H9 (cell line): ENCODE measurements around the gene CFAP46. TPM values are rescaled to one million over a fixed set of nuclear protein-coding genes. Genes with fewer than 3 reads are reported as not detected.
A peak's percentile ranks its signal among the peaks of the same experiment; 100 is the strongest.

Experiments
- DNase-seq: peaks from one replicate; pipeline ENCODE4 v3.0.0-alpha.2; 2017
- H2AFZ ChIP-seq: one replicate; pipeline ENCODE4 v1.6.1; 2013; ENCODE audit warnings: mild to moderate bottlenecking, low read length, control low read depth, moderate library complexity
- H2AK5ac ChIP-seq: 2 replicates; pipeline ENCODE4 v1.6.1; 2013; ENCODE audit warnings: low read length, control low read depth, mixed read lengths; ENCODE audit not compliant: insufficient read length
- H2BK120ac ChIP-seq: one replicate; pipeline ENCODE4 v1.6.1; 2013; ENCODE audit warnings: low read depth, mild to moderate bottlenecking, low read length, control low read depth, inconsistent platforms; ENCODE audit not compliant: poor library complexity, severe bottlenecking
- H2BK12ac ChIP-seq: 2 replicates; pipeline ENCODE4 v1.6.1; 2013; ENCODE audit warnings: low read length, control low read depth, mixed read lengths, low read depth; ENCODE audit not compliant: insufficient read length
- H2BK15ac ChIP-seq: 2 replicates; pipeline ENCODE4 v1.6.1; 2013; ENCODE audit warnings: low read depth, low read length, control low read depth
- H2BK20ac ChIP-seq: one replicate; pipeline ENCODE4 v1.6.1; 2013; ENCODE audit warnings: low read depth, mild to moderate bottlenecking, low read length, control low read depth, inconsistent platforms; ENCODE audit not compliant: poor library complexity, severe bottlenecking
- H2BK5ac ChIP-seq: 2 replicates; pipeline ENCODE4 v1.6.1; 2013; ENCODE audit warnings: low read length, control low read depth, mixed read lengths; ENCODE audit not compliant: insufficient read length
- H3K14ac ChIP-seq: 2 replicates; pipeline ENCODE4 v1.6.1; 2013; ENCODE audit warnings: low read length, control low read depth; ENCODE audit not compliant: insufficient read depth
- H3K18ac ChIP-seq: 2 replicates; pipeline ENCODE4 v1.6.1; 2013; ENCODE audit warnings: low read depth, mild to moderate bottlenecking, mixed read lengths, low read length, control low read depth; ENCODE audit not compliant: insufficient read length
- H3K23ac ChIP-seq: 2 replicates; pipeline ENCODE4 v1.6.1; 2013; ENCODE audit warnings: low read length, control low read depth, mixed read lengths, low read depth; ENCODE audit not compliant: insufficient read length
- H3K23me2 ChIP-seq: 2 replicates; pipeline ENCODE4 v1.6.1; 2013; ENCODE audit warnings: low read depth, mild to moderate bottlenecking, mixed read lengths, low read length, control low read depth; ENCODE audit not compliant: insufficient read length, poor library complexity, severe bottlenecking
- H3K27ac ChIP-seq: 2 replicates; pipeline ENCODE4 v1.5.1; 2013; ENCODE audit warnings: low read length, control low read depth, mixed read lengths, low read depth; ENCODE audit not compliant: insufficient read length
- H3K27me3 ChIP-seq: 2 replicates; pipeline ENCODE4 v1.6.1; 2013; ENCODE audit warnings: low read length, control low read depth, inconsistent platforms; ENCODE audit not compliant: insufficient read depth
- H3K4ac ChIP-seq: 2 replicates; pipeline ENCODE4 v1.6.1; 2013; ENCODE audit warnings: low read depth, mild to moderate bottlenecking, control low read depth, inconsistent platforms, low read length, moderate library complexity
- H3K4me1 ChIP-seq: 2 replicates; pipeline ENCODE4 v1.6.1; 2013; ENCODE audit warnings: low read length, control low read depth, inconsistent platforms; ENCODE audit not compliant: insufficient read depth
- H3K4me2 ChIP-seq: 2 replicates; pipeline ENCODE4 v1.6.1; 2013; ENCODE audit warnings: low read length, control low read depth, mixed read lengths; ENCODE audit not compliant: insufficient read length, insufficient read depth
- H3K56ac ChIP-seq: 2 replicates; pipeline ENCODE4 v1.6.1; 2013; ENCODE audit warnings: low read depth, mild to moderate bottlenecking, mixed read lengths, low read length, control low read depth; ENCODE audit not compliant: insufficient read length
- H3K79me1 ChIP-seq: 2 replicates; pipeline ENCODE4 v1.6.1; 2013; ENCODE audit warnings: low read depth, mild to moderate bottlenecking, moderate library complexity, low read length, control low read depth, inconsistent platforms; ENCODE audit not compliant: insufficient read depth, poor library complexity, severe bottlenecking
- H3K79me2 ChIP-seq: 2 replicates; pipeline ENCODE4 v1.6.1; 2013; ENCODE audit warnings: low read length, control low read depth, inconsistent platforms; ENCODE audit not compliant: insufficient read depth
- H3K9ac ChIP-seq: 2 replicates; pipeline ENCODE4 v1.6.1; 2013; ENCODE audit warnings: low read length, control low read depth, mixed read lengths; ENCODE audit not compliant: insufficient read length; ENCODE audit errors: extremely low read depth
- H3K9me3 ChIP-seq: one replicate; pipeline ENCODE4 v1.6.1; 2013; ENCODE audit warnings: low read depth, low read length, inconsistent platforms; ENCODE audit not compliant: control insufficient read depth
- H3T11ph ChIP-seq: one replicate; pipeline ENCODE4 v1.6.1; 2013; ENCODE audit warnings: mild to moderate bottlenecking, low read length, control low read depth, inconsistent platforms
- H4K20me1 ChIP-seq: one replicate; pipeline ENCODE4 v1.6.1; 2013; ENCODE audit not compliant: control insufficient read depth, insufficient read length, insufficient read depth
- H4K5ac ChIP-seq: 2 replicates; pipeline ENCODE4 v1.6.1; 2013; ENCODE audit warnings: low read depth, mild to moderate bottlenecking, mixed read lengths, low read length, control low read depth; ENCODE audit not compliant: insufficient read length
- H4K8ac ChIP-seq: replicated peaks from 2 replicates; pipeline ENCODE4 v1.6.1; 2013; ENCODE audit warnings: low read length, control low read depth, mixed read lengths, low read depth; ENCODE audit not compliant: insufficient read length
- H4K91ac ChIP-seq: 2 replicates; pipeline ENCODE4 v1.6.1; 2013; ENCODE audit warnings: low read depth, mild to moderate bottlenecking, moderate library complexity, mixed read lengths, low read length, control low read depth; ENCODE audit not compliant: insufficient read length
- H3K27ac Mint-ChIP-seq, 3 experiments: 2 replicates in 2 of 3; 3 replicates in 1 of 3; pipeline ENCODE4 v1.8.0; 2020 to 2021; ENCODE audit warnings: mixed read lengths in 3 of 3, mild to moderate bottlenecking in 1 of 3, moderate library complexity in 1 of 3
- H3K27me3 Mint-ChIP-seq: 2 replicates; pipeline ENCODE4 v1.8.0; 2021; ENCODE audit warnings: low read depth, mild to moderate bottlenecking, moderate library complexity, mixed read lengths
- H3K36me3 Mint-ChIP-seq, 3 experiments: 2 replicates in 2 of 3; 3 replicates in 1 of 3; pipeline ENCODE4 v1.8.0; 2020 to 2021; ENCODE audit warnings: low read depth in 3 of 3, mixed read lengths in 3 of 3; ENCODE audit not compliant: insufficient read depth in 1 of 3
- H3K4me1 Mint-ChIP-seq, 2 experiments: 2 replicates each; pipeline ENCODE4 v1.8.0; 2020; ENCODE audit warnings: mixed read lengths in 2 of 2
- H3K4me3 Mint-ChIP-seq, 2 experiments: 2 replicates in 1 of 2; 3 replicates in 1 of 2; pipeline ENCODE4 v1.8.0; 2020 to 2021; ENCODE audit warnings: mild to moderate bottlenecking in 2 of 2, mixed read lengths in 2 of 2, moderate library complexity in 1 of 2
- H3K9me3 Mint-ChIP-seq, 2 experiments: 2 replicates in 1 of 2; 3 replicates in 1 of 2; pipeline ENCODE4 v1.8.0; 2020; ENCODE audit warnings: mild to moderate bottlenecking in 2 of 2, mixed read lengths in 2 of 2, moderate library complexity in 1 of 2
- CTCF ChIP-seq: fragments of 200-600 bp; sonication (generic); conservative IDR thresholded peaks from 3 replicates; pipeline ENCODE4 v1.8.0; 2021; ENCODE audit warnings: antibody characterized with exemption, mild to moderate bottlenecking
- WGBS: extraction: QIAGEN DNeasy Blood & Tissue Kit; methylation state at CpG from one replicate; pipeline ENCODE4 v1.1.7; 2013; ENCODE audit warnings: missing lambda C conversion rate, low lambda C conversion rate, mixed read lengths; ENCODE audit not compliant: insufficient read length; ENCODE audit errors: extremely low coverage; 5-methylcytosine and 5-hydroxymethylcytosine counted together
- total RNA-seq: library from RNA; stranded (reverse); gene quantifications from 2 replicates; pipeline ENCODE4 v1.2.1, GENCODE V29; 2021

Gene CFAP46
- total RNA-seq, 1 experiment from 2014 or later: 3.1 TPM

- Histone ChIP-seq H3K9ac (no peak overlapping the region), H2BK120ac (no peak overlapping the region), H3K4me2 (no peak overlapping the region), H3K79me1 (no peaks in the 10 kb centered on the region), H3K4me1 (no peaks in the 10 kb centered on the region), H3K79me2 (no peaks in the 10 kb centered on the region), H3K27ac (no peak overlapping the region), H3K23ac (no peak overlapping the region), H3K4ac (no peak overlapping the region), H2AK5ac (no peak overlapping the region), H2BK15ac (no peak overlapping the region), H3K14ac (no peak overlapping the region; the same call in 1 of the 2 replicates), H2BK12ac (no peak overlapping the region), H3K23me2 (no peaks in the 10 kb centered on the region), H2AFZ (no peak overlapping the region), H3K56ac (no peak overlapping the region), H3K9me3 (no peaks in the 10 kb centered on the region), H4K20me1 (no peaks in the 10 kb centered on the region), H4K5ac (no peak overlapping the region), H4K8ac (no peak overlapping the region), H3K18ac (no peak overlapping the region), H3K27me3 (no peaks in the 10 kb centered on the region), H3T11ph (no peak overlapping the region), H2BK20ac (no peak overlapping the region), H4K91ac (no peak overlapping the region), H2BK5ac (no peak overlapping the region)
- Mint-ChIP-seq H3K36me3 (no peaks in the 10 kb centered on the region), H3K9me3 (no peaks in the 10 kb centered on the region; a peak in 1 of 5 replicates), H3K4me3 (peak overlapping the region in 1 of 2 experiments; percentile 23; a peak in 1 of 5 replicates), H3K27ac (no peak overlapping the region), H3K27me3 (peaks cover 9% of the 10 kb centered on the region), H3K4me1 (peaks cover 10 to 24% of the 10 kb centered on the region in 2 experiments)
- WGBS: no CpG with 5 or more reads among the region's 46 CpGs
- no peak for TF ChIP-seq CTCF
- DNase-seq: peak; percentile 94
Measured at GRCh38 chr10:132912713-132913558, 29.4 kb downstream of the CFAP46 start.
